ENCODE results near the gene ANAPC16.

GRCh38 chr10:72264536-72264935 lies 48.7 kb downstream of the ANAPC16 start:
- TF ChIP-seq EZH2 (IDR thresholded peaks at IDR 0.05), result no peak
- TF ChIP-seq POLR2AphosphoS5 (IDR thresholded peaks at IDR 0.05; ENCODE audit: borderline replicate concordance, low read depth, low read length), result no peak
- no peak for TF ChIP-seq FOXP2 (optimal IDR thresholded peaks at IDR 0.05; ENCODE audit: control extremely low read depth, extremely low read length, insufficient read depth)

Data from SK-N-MC (cell line).